ENCODE data around the gene PLXDC1. TPM values are rescaled to one million over a fixed set of nuclear protein-coding genes. Genes with fewer than 3 reads are reported as not detected.

The PLXDC1 gene
- total RNA-seq, 1 experiment from 2014 or later: 1.9 TPM

DNA sequence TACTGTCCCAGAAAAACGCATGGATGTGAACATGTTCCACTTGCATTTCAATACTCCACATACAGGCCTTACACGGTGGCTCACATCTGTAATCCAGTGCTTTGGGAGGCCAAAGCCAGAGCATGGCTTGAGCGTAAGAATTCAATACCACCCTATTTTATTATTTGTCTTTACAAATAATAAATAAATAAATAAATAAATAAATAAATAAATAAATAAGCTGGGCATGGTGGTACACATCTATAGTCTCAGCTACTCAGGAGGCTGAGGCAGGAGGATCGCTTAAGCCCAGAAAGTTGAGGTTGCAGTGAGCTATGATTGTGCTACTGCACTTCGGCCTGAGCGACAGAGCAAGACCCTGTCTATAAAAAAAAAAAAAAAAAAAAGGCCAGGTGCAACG, 53.9 kb downstream of the PLXDC1 start:
- DNase-seq (ENCODE audit: low read depth): no peak

DNA sequence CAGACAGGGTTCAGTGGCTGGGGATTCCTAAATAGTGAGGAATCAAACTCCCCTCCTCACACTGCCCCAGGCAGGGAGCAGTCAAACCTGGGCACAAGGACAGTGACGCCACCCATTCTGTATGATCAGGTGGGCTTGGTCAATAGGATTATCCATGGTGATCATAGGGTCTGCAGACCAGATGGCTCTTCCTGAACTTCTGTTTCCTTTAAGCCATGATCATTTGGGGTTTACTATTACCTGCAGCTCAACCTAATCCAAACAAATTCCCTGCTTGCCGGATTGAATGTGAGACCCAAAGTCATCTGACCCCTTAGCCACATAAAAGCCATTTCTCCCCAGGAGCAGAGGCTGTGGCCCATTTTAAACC, 54.3 kb downstream of the PLXDC1 start:
- DNase-seq (ENCODE audit: low read depth): no peak

DNA sequence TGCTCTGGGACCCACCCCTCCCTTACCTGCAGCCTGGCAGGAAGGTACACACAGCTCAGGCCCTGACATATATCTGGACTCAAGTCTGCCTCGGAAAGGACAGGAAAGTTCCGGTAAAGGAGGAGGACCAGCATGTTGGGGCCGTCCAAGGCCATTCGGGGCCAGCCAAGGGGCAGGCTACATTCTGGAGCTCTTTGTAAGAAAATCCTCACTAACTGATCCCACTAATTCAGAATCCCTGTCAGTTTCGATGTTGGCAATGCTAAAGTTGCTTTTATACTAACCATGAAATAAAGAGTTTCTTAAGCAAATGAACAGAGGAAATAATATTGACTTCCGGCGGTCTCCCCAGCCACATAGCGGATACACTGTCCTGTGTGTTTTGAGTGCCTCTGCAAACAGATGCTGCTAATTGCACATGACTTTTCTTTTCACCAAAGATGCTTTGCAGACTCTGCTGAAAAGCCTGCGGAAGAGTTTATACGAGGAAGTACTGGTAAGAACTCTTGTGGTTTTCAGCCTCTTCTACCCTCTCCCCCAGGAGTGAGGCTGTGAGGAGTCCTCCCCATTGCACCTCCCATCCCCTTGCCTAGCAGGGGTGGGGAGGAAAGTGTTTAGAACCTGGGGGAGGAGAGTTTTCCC, 54.8 kb downstream of the PLXDC1 start:
- DNase-seq (ENCODE audit: low read depth): no peak

DNA sequence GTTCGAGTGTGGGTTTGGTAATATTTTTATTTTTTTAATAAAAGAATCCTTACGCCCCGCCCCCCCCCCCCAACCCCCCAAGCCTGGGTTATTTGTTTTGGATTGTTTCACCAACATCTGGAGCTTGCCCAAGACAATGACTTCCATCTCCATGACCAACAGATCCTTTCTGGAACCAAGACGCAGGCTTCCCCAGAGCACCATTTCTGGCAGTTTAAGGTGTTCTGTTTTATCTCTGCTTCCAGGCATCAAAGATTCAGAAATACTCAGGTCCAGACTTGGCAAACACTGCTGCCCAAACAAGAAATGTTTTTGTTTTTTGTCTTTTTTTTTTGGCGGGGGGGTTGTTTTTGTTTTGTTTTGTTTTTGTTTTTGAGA, 56.1 kb downstream of the PLXDC1 start:
- DNase-seq (ENCODE audit: low read depth): no peak

DNA sequence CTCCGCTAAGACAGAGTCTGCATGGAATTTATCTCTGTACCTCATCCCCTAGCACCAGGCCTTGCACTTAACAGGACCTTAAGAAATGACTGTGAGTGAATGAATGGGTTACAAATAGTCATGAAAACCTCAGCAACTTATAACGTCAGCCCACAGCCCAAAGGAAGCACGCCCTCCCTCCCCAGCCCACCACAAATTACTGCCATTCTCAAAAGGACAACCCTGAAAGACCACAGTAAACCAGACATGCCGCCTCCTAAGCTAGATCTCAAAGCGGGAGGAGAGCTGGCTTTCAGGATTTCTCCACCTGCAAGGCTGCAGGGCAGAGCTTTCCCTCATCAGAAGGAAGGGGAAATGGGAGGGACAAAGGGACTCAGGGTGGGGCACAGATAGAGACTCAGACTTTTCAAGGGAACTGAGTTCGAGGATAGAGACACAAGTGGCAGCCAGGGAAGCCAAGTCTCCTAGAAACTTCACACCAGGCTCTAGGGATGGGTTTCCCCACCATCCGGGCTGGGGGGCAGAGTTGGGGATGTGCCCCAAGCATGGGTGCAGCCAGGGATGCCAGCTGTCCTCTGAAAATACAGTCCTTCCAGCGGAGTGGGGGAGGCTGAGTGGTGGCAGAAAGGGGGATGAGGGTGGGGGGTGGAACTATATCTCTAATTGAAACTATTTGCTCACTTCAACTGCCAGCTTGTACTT, 56.7 kb downstream of the PLXDC1 start:
- DNase-seq (ENCODE audit: low read depth): no peak

DNA sequence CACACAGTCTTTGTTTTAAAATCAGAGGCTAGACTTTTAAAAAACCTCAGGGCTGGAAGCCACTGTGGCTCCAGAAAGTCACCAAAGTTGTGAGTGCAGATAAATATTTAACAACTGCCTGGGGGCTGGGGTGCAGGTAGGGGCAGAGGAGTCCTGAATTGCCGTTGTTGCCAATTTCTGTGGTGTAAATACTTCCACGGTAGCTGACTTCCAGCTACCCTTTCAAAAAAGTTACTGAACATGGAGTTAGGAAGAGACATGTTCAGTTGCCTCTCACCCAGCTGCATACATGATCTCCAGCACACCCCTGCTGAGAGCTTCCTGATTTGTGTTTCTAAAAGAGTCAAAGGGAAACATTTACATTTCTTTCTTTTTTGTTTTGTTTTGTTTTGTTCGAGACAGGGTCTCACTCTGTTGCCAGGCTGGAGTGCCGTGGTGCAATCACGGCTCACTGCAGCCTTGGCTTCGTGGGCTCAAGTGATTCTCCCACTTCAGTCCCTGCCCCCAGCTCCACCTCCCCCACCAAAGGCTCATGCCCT, 58.7 kb downstream of the PLXDC1 start:
- no peak for DNase-seq (ENCODE audit: low read depth)

DNA sequence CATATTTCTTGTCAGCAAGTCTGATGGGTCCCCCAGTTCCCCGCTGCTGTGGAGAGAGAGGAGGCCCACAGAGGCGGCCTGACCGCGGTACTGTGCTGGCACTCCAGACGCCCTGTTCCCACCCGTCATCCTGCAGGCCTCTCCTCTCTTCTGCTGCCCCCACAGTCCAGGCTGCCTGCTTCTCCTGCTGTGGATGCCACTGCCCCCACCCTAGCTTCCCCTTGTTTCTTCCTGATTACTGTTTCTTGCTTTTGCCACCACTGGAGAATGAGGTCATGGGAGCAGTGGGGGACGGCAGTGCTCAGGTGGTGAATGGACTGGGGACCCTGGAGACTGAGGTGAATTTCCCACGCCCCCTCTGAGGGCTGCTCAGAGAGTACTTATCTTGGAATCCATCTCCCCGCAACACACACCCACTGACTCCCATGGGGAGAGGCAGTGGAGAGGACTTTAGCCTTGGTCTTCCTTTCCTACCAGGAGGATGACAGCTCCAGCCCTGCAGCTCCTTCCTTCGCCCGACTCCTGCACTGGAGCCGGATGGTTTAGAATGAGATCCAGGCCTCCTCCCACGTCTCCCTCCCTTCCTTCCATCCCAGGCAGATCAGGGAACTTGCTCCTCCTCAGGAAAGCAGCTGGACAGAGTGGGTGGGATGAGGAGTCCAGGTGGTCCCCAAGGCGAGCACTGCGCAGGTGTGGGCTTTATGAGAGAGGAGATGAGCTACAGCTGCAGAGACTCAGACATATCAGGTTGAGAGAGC, 60.4 kb downstream of the PLXDC1 start:
- no peak for DNase-seq (ENCODE audit: low read depth)

DNA sequence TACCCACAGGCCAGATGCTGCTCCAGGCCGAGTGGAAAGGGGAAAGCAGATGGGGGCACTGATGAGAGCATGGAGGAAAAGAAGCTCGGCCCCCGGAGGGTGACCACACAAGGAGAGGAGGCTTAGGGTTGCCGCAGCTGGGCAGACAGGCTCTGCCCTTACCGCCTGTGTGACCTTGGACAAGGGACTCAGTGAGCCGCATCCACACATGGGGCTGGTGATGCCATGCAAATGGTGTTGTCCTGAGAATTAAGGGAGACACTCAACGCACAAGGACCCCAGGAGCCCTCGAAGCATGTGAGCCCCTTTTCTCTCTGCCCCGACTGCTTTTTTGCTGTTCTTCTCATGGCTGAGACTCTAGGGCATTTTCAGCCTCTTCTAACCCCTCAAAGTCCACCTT, 61.0 kb downstream of the PLXDC1 start:
- DNase-seq (ENCODE audit: low read depth): no peak

DNA sequence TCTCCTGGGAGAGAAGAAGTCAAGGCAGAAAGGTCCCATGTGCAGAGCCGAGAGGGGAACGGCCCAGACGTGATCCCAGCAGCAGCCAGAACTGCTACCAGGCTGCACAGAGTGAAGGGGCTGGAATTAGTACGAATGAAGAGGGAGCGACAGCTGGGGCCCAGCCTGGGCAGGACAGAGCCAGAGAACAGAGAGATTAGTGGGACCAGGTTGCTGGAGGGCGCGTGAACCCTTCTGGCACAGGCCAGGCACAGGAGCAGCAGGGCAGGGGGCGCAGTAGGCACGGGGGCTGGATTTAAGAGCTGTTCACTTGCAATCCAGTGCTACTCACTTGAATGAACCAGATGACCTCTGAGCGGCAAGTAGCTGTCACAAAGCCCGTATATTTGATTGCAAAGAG, 66.9 kb downstream of the PLXDC1 start:
- no peak for DNase-seq (ENCODE audit: low read depth)

DNA sequence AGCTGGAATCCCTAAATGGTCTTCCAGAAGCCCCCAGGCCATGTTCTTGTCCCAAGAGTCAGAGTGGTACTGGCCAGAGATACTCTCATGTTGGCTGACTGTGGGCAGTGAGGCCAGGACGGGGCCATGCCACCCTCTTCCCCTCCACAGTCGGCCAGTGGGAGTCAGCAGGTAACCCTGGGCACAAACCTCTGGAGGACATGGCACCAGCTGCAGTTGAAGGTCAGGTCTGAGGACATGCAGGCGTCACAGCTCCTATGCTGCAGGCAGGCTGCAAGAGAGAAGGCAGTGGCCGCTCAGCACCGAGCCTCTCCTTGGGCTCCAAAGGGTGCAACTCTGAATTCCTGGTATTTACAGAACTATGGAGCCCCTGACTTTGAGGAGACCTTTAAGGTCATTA, 68.2 kb downstream of the PLXDC1 start:
- no peak for DNase-seq (ENCODE audit: low read depth)

DNA sequence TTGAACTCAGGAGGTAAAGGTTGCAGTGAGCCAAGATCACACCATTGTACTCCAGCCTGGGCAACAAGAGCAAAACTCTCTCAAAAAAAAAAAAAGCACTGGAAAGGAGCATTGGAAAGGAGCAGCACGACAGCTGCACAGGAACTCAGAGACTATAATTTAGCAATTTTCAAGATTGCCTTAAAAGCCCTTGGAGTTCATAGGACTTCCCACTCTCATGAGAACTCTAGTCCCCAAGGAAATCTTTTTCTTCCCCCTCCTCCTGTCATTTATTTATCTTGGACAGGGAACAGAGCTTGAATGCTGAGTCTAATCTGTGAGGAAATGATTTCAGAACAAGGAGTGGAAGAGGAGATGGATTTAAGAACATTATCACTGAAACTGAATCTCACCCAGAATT, 69.0 kb downstream of the PLXDC1 start:
- DNase-seq (ENCODE audit: low read depth): peak; percentile 97

DNA sequence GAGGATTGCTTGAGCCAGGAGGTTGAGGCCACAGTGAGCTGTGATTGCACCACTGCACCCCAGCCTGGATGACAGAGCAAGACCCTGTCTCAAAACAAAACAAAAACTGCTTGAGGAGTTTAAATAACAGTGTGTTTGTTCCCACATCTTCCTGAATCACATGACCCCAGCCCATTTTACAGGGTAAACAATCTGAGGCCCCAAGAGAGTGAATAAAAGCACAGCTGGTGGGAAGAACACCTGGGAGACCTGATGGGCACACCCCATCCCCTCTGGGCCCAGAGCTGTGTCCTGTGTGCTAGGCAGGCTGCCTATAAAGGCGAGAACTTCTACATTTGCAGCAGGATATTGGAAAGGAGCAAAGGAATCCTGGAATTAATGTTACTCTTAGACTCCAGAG, 69.6 kb downstream of the PLXDC1 start:
- no peak for DNase-seq (ENCODE audit: low read depth)

DNA sequence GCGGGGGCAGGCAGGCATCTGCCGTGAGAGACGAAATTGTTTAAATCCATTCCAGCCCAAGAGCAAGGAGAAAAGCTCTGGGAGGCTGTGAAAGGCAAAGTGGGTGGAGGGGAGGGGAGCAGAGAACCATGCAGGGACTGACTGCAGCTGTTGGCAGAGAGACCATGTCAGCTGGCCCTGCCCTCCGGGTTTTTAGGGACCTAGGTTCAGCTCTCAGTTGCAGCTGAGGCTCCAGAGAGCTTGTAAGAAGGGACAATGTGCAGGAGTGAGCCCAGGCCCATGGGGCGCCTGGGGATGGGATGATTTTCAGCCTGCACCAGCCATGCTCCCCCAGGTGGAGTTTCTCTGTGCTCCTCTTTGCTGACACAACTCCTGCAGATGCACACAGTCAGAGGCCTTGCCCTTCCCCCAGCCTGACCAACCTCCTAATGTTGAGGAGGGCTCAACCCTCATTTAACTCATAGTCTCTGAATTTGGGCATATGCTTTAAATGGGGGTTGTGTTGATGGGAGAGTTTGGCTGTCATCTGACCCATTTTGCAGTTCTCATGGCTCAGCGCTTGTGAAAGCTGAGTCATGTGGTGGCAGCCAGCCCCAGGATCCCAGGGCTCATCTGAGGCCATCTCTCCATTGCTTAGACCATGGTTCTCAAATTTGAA, 70.9 kb downstream of the PLXDC1 start:
- DNase-seq (ENCODE audit: low read depth): peak; percentile 72

DNA sequence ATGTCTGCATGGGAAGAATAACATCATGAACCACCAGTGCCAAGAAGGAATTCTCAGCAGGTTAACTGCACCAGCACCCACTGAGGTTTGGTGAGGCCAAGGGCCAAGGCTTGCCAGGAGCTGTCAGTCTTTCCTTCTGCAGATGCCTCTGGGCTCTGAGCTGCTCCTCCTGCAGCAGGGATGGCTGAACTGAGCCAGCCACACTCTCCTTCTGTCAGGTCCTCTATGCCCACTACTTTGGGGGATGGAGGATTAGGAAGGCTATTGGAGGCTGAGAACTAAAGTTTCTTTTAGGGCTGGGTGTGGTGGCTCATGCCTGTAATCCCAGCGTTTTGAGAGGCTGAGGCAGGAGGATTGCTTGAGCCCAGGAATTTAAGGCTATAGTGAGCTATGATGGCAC, 71.6 kb downstream of the PLXDC1 start:
- no peak for DNase-seq (ENCODE audit: low read depth)

DNA sequence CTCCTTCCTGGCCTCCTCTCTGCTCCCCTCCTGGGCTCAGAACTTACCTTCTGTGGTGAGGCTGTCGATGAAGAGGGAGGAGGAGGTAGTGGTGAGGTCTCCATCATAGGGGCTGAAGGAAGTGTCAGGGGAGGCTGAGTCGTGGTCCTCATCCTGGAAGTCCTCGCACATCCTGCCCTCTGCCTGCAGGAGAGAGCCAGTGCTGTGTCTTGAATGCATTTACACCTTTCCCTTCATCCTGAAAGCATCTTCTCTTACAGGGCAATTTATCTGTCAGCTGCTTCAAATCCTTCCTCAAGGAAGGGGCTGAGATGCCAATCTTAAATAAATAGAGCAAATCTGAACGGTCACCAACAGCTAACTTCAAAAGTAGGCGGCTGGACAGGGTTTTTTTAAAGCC, 73.6 kb downstream of the PLXDC1 start:
- no peak for DNase-seq (ENCODE audit: low read depth)

DNA sequence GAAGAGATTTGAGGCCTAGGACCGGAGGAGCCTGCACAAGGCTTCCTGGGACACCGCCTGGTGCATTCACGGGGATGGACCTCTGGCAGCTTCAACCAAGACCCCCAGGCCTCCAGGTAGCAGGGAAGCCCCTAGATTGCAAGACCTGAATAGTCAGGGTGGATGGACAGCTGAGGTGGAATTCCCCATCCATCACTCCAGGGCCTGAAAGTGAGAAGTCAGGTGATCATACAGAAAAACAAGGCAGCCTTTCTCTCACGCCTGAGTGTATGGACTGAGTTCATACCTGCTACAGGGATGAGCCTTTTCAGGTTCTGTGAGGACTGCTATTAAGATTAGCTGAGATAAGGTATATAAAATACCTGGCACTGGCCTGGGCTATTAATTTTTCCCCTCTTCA, 74.2 kb downstream of the PLXDC1 start:
- DNase-seq (ENCODE audit: low read depth): no peak

DNA sequence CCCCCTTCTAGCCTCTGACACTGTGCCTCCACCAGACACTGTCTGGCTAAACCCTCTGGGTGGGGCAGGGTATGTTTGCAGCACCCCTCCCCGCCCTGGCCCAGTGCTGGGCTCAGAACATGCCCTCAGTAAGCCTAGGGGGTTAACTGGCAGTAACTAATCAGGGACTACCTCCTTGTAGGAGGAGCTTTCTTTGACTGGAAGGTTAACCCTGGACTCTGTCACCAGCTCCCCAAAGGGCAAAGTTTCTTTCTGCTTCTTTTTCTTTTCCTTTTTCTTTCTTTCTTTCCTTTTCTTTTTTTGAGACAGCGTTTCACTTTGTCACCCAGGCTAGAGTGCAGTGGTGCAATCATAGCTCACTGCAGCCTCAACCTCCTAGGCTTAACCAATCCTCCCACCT, 76.8 kb downstream of the PLXDC1 start:
- DNase-seq (ENCODE audit: low read depth): no peak

DNA sequence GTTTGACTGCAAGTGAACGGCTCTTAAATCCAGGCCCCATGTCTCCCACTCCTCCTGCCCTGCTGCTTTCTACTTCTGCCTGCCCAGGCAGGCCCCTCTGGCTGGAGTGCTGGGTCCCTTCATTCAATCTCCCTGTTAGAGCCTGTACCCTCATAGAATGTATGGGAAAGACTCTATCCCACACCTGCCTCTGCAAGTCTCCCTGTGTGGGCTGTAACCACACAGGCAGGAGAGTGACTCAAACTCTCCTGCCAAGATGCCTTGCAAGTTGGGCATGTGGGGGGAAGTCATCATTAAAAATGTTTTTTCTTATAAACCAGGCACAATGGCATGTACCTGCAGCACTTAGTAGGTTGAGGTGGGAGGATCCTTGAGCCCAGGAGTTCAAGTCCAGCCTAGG, 77.5 kb downstream of the PLXDC1 start:
- DNase-seq (ENCODE audit: low read depth): no peak

DNA sequence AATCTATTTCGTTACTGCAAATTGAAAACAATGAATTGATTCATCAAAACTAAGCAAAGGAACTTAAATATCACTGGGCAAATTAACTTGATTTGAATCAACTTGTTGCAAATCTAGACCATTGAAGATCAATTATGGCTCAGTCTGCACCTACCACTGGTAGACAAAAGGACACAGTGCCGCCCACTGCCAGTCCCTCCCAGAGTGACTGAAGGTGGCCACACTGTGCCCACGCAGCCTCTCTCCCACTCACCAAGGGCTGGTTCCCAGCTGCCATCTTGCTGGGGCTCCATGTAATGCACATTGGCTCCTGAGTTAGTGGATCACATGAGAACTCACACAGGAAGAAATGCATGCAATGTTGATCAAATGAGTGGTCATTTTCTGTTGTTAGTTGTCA, 78.1 kb downstream of the PLXDC1 start:
- no peak for DNase-seq (ENCODE audit: low read depth)

DNA sequence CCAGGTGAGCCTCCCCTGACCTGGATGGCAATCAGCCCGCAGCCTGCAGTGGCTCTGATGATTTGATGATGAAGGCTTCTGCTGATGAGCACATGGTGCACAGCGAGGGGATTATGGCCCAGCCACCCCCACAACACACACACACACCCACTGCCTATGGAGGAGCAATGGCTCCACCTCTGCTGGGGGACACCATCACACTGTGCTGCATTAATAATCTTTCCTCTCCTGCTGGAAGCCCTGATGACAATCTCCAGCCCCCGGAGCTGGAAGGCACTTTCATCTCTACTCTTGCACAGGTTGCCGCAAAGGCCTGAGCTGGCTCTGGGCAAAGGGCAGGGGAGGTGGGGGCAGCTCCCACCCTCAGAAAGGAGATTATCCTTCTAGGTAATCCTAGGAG, 79.9 kb downstream of the PLXDC1 start:
- no peak for DNase-seq (ENCODE audit: low read depth)

DNA sequence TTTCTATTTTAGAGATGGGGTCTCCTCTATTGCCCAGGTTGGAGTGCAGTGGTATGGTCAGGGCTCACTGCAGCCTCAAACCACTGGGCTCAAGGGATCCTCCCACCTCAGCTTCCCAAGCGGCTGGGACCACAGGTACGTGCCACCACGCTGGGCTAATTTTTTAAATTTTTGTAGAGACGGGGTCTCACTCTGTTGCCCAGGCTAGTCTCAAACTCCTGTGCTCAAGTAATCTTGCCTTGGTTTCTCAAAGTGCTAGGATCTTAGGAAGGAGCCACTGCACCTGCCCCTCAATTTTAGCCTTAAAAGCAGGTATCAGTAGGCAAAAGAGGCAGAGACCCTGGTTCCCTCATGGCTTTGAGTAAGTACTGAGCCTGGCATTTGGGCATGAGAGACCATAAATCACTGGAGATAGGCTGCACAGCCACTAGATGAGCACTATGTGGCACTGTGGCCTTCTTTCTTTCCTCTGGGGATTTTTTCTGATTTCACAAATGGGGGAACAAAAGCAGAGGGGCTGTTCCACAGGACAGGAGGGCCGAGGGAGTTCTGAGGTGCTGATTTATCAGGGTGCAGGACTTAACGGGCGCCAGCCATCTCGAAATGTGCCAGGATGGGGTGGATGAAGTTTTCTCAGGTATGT, 82.2 kb downstream of the PLXDC1 start:
- peak; percentile 63 for DNase-seq (ENCODE audit: low read depth)

DNA sequence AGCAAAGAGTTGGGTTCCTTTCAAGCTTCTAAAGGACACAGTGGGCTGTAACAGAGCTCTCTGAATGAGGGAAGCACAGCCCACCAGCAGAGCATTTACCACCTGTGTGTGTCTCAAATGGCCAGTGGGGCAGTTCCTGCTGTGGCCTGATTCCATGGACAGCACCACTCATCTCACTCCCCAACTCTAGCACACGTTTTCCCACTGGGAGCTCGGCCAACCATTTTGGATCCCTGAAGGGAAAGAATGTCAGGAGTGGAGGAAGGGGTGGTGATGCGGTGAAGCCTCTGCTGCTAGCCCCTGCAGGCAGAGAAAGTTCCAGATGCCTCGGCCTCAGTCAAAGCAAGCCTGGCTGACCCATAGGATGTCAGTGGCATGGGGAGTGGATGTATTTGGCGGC, 86.6 kb downstream of the PLXDC1 start:
- no peak for DNase-seq (ENCODE audit: low read depth)
